Lower lobe of right lung (tissue), 2 donors: ENCODE data around the gene TBX18. TPM values are rescaled to one million over a fixed set of nuclear protein-coding genes. Genes with fewer than 3 reads are reported as not detected.

Source experiments
- ATAC-seq, 2 donors: fragments of 200-7000 bp; cut with Tn5 transposase; one replicate each; pipeline ENCODE4 v1.9.1; 2020 to 2022; ENCODE audit warnings: mild to moderate bottlenecking in 2 of 2, moderate library complexity in 2 of 2
- DNase-seq: peaks from one replicate; pipeline ENCODE4 v3.0.0-alpha.2; 2020
- H3K27ac ChIP-seq: fragments of 200-600 bp; one replicate; pipeline ENCODE4 v1.8.0; 2022
- H3K27me3 ChIP-seq: fragments of 200-600 bp; one replicate; pipeline ENCODE4 v1.8.0; 2022; ENCODE audit warnings: low read depth
- H3K36me3 ChIP-seq: fragments of 200-600 bp; one replicate; pipeline ENCODE4 v1.8.0; 2022; ENCODE audit warnings: mild to moderate bottlenecking
- H3K4me1 ChIP-seq: fragments of 200-600 bp; one replicate; pipeline ENCODE4 v1.8.0; 2022
- H3K4me3 ChIP-seq: fragments of 200-600 bp; one replicate; pipeline ENCODE4 v1.8.0; 2022; ENCODE audit warnings: mild to moderate bottlenecking
- H3K9me3 ChIP-seq: fragments of 200-600 bp; one replicate; pipeline ENCODE4 v1.8.0; 2022
- intact Hi-C: fragments of 100-400 bp; cut with DNase I; formaldehyde crosslinking; loops from one replicate; pipeline ENCODE4 v1.11.0; 2022
- total RNA-seq: library from RNA; stranded (reverse); fragmentation: NEBNext Ultra II Directional; extraction: Animal tissue kit (Norgen Biotek cat#: 25700); gene quantifications from one replicate; pipeline ENCODE4 v1.2.1, GENCODE V29; 2021
- TF ChIP-seq, protein P1 (sequence below): fragments of 200-600 bp; IDR thresholded peaks from one replicate; pipeline ENCODE4 v1.8.0; 2022; ENCODE audit warnings: antibody characterized with exemption, mild to moderate bottlenecking
- donor health status: DM: no; HTN: yes; CAD: no; lungs with severe emphysema.

Gene TBX18
- total RNA-seq, 1 donor from 2014 or later = 1.5 TPM

DNA sequence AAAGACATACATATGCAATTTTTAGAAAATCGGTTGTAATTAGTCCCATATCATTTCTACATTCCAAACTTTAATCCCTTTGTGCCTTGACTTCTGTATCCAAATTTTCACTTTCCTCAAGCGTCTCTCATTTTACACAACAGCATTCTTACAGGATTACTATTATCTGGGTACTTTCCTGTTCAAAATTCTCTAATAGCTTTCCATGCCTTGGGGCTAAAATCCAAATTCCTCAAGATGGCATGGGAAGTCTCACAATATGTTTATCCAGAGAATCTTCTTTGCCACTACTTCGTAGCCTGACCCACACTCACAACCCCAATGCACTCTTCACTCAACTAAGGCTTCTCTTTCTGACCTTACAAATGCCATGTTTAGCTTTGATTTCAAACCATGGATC is 125.0 kb downstream of the TBX18 start:
- ATAC-seq (no peak), DNase-seq (no peak)
- no peak overlapping the region for H3K27ac ChIP-seq
- intact Hi-C loops = no loop called here
- no peaks in the 10 kb centered on the region for H3K4me1 ChIP-seq
- H3K27me3 ChIP-seq = no peaks in the 10 kb centered on the region
- H3K36me3 ChIP-seq = no peaks in the 10 kb centered on the region
- H3K4me3 ChIP-seq = no peak overlapping the region
- no peaks in the 10 kb centered on the region for H3K9me3 ChIP-seq
- TF ChIP-seq, protein P1, sequence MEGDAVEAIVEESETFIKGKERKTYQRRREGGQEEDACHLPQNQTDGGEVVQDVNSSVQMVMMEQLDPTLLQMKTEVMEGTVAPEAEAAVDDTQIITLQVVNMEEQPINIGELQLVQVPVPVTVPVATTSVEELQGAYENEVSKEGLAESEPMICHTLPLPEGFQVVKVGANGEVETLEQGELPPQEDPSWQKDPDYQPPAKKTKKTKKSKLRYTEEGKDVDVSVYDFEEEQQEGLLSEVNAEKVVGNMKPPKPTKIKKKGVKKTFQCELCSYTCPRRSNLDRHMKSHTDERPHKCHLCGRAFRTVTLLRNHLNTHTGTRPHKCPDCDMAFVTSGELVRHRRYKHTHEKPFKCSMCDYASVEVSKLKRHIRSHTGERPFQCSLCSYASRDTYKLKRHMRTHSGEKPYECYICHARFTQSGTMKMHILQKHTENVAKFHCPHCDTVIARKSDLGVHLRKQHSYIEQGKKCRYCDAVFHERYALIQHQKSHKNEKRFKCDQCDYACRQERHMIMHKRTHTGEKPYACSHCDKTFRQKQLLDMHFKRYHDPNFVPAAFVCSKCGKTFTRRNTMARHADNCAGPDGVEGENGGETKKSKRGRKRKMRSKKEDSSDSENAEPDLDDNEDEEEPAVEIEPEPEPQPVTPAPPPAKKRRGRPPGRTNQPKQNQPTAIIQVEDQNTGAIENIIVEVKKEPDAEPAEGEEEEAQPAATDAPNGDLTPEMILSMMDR = no peak

GRCh38 chr6:84638286-84638685 is 126.1 kb downstream of the TBX18 start:
- TF ChIP-seq, protein P1 = no peak
- H3K4me1 ChIP-seq = no peaks in the 10 kb centered on the region
- intact Hi-C loops = no loop called here
- DNase-seq = no peak
- H3K4me3 ChIP-seq = no peak overlapping the region
- no peaks in the 10 kb centered on the region for H3K27me3 ChIP-seq
- no peaks in the 10 kb centered on the region for H3K9me3 ChIP-seq
- no peak for ATAC-seq
- H3K36me3 ChIP-seq = no peaks in the 10 kb centered on the region
- H3K27ac ChIP-seq = no peak overlapping the region
